K562 (cell line): ENCODE measurements around the gene PEPD. TPM values are rescaled to one million over a fixed set of nuclear protein-coding genes. Genes with fewer than 3 reads are reported as not detected.

Source experiments
- ASH1L ChIP-seq: fragments of 450-650 bp; IDR thresholded peaks from 2 replicates; pipeline ENCODE4 v1.6.1; 2018; ENCODE audit warnings: borderline replicate concordance, mild to moderate bottlenecking, low read depth; ENCODE audit not compliant: partially characterized antibody
- COPS2 ChIP-seq: fragments of 450-650 bp; conservative IDR thresholded peaks from 2 replicates; pipeline ENCODE4 v1.6.1; 2016; ENCODE audit warnings: mild to moderate bottlenecking, moderate library complexity
- NFATC3 ChIP-seq: fragments of 450-650 bp; IDR thresholded peaks from 2 replicates; pipeline ENCODE4 v1.6.1; 2017; ENCODE audit warnings: mild to moderate bottlenecking
- OTX1 ChIP-seq: fragments of 450-650 bp; formaldehyde crosslinking; IDR thresholded peaks from 2 replicates; pipeline ENCODE4 v1.4.0; 2022; ENCODE audit warnings: mild to moderate bottlenecking
- PHTF2 ChIP-seq: fragments of 250-450 bp; sonication (Bioruptor Pico); IDR thresholded peaks from 2 replicates; pipeline ENCODE4 v1.5.0; 2021; ENCODE audit warnings: mild to moderate bottlenecking
- TAF9B ChIP-seq: fragments of 450-650 bp; IDR thresholded peaks from 2 replicates; pipeline ENCODE4 v1.6.1; 2018; ENCODE audit warnings: mild to moderate bottlenecking; ENCODE audit not compliant: partially characterized antibody
- THAP7 ChIP-seq: fragments of 250-450 bp; sonication (Bioruptor Pico); IDR thresholded peaks from 2 replicates; pipeline ENCODE4 v1.5.0; 2021
- ZNF24 ChIP-seq: fragments of 450-650 bp; IDR thresholded peaks from 2 replicates; pipeline ENCODE4 v1.6.1; 2016
- ZNF41 ChIP-seq: fragments of 250-450 bp; sonication (Bioruptor Pico); conservative IDR thresholded peaks from 2 replicates; pipeline ENCODE4 v1.4.0; 2020; ENCODE audit warnings: mild to moderate bottlenecking
- ZNF766 ChIP-seq: fragments of 200-800 bp; sonication (Bioruptor generic); conservative IDR thresholded peaks from 2 replicates; pipeline ENCODE4 v1.6.1; 2016; ENCODE audit warnings: missing genetic modification characterization, missing compliant biosample characterization
- ZNF785 ChIP-seq: fragments of 250-450 bp; sonication (Bioruptor Pico); IDR thresholded peaks from 2 replicates; pipeline ENCODE4 v1.4.0; 2020; ENCODE audit warnings: mild to moderate bottlenecking
- polyA plus RNA-seq, 8 experiments: library from polyadenylated mRNA; depleted of rRNA in 4 of 8; stranded (reverse) in 5 of 8; unstranded in 3 of 8; fragments of >200 nt; fragmentation: Nextera tagmentation in 2 of 8; fragmentation: Illumina TruSeq in 1 of 8; extraction: Ambion mirVana in 2 of 8; extraction: Trizol in 1 of 8; gene quantifications; 2 replicates each; pipeline versions ENCODE4 v1.2.1 to v1.2.3, GENCODE V29; 2011 to 2014; ENCODE audit warnings: inconsistent platforms in 1 of 8, missing spikeins in 1 of 8
- total RNA-seq, 7 experiments: library from RNA; depleted of rRNA in 6 of 7; stranded (reverse); fragments of >200 nt in 6 of 7; fragmentation: Illumina TruSeq in 2 of 7; extraction: Trizol in 2 of 7; gene quantifications; 2 replicates each; pipeline versions ENCODE4 v1.2.1 to v1.2.3, GENCODE V29; 2011 to 2021; ENCODE audit warnings: low replicate concordance in 1 of 7
- TF ChIP-seq, protein P1 (sequence below): sonication (generic); formaldehyde crosslinking; IDR thresholded peaks from 2 replicates; pipeline ENCODE4 v1.8.0; 2022; ENCODE audit warnings: mild to moderate bottlenecking, missing genetic modification reagents

PEPD gene
- total and polyA plus RNA-seq, 9 of the 15 experiments (the other 6 are each of a cell fraction or from before 2014, with no cell fraction given): 1.3 to 19.2 (median 16.0) TPM

- TF ChIP-seq, protein P1, sequence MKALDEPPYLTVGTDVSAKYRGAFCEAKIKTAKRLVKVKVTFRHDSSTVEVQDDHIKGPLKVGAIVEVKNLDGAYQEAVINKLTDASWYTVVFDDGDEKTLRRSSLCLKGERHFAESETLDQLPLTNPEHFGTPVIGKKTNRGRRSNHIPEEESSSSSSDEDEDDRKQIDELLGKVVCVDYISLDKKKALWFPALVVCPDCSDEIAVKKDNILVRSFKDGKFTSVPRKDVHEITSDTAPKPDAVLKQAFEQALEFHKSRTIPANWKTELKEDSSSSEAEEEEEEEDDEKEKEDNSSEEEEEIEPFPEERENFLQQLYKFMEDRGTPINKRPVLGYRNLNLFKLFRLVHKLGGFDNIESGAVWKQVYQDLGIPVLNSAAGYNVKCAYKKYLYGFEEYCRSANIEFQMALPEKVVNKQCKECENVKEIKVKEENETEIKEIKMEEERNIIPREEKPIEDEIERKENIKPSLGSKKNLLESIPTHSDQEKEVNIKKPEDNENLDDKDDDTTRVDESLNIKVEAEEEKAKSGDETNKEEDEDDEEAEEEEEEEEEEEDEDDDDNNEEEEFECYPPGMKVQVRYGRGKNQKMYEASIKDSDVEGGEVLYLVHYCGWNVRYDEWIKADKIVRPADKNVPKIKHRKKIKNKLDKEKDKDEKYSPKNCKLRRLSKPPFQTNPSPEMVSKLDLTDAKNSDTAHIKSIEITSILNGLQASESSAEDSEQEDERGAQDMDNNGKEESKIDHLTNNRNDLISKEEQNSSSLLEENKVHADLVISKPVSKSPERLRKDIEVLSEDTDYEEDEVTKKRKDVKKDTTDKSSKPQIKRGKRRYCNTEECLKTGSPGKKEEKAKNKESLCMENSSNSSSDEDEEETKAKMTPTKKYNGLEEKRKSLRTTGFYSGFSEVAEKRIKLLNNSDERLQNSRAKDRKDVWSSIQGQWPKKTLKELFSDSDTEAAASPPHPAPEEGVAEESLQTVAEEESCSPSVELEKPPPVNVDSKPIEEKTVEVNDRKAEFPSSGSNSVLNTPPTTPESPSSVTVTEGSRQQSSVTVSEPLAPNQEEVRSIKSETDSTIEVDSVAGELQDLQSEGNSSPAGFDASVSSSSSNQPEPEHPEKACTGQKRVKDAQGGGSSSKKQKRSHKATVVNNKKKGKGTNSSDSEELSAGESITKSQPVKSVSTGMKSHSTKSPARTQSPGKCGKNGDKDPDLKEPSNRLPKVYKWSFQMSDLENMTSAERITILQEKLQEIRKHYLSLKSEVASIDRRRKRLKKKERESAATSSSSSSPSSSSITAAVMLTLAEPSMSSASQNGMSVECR: no peak
- TF ChIP-seq PHTF2 (CRISPR knock-in tag) (no peak), ZNF24 (no peak), ASH1L (no peak), NFATC3 (no peak), ZNF41 (CRISPR knock-in tag) (no peak), ZNF785 (CRISPR knock-in tag) (no peak), THAP7 (CRISPR knock-in tag) (no peak), TAF9B (no peak), COPS2 (no peak), ZNF766 (no peak), OTX1 (CRISPR knock-in tag) (no peak)
Measured at GRCh38 chr19:33481863-33482262, 39.7 kb downstream of the PEPD start (continued).
